GM12878 (cell line): Measurements from ENCODE around the gene SIMC1. TPM values are rescaled to one million over a fixed set of nuclear protein-coding genes. Genes with fewer than 3 reads are reported as not detected.

ENCODE experiments used
- ATAC-seq: fragments of 200-7000 bp; cut with Tn5 transposase; 3 replicates; pipeline ENCODE4 v1.9.1; 2020; ENCODE audit warnings: mild to moderate bottlenecking, moderate library complexity
- BruUV-seq: library from RNA; stranded (reverse); fragments of 400-500 nt; replicated peaks from 2 replicates; lab custom pipeline; 2021; lab: Mats Ljungman, UMichigan
- CTCF ChIA-PET: fragments of 300-600 bp; sonication (Branson Sonifier 250); formaldehyde crosslinking; extraction: SDS; loops from one replicate; lab custom pipeline; 2021; ENCODE audit warnings: inconsistent platforms; lab: Yijun Ruan, JAX
- POLR2A ChIA-PET: fragments of 350-600 bp; formaldehyde crosslinking; extraction: SDS; loops from one replicate; lab custom pipeline; 2021; ENCODE audit warnings: inconsistent platforms; lab: Charles Lee
- RAD21 ChIA-PET: fragments of 300-600 bp; sonication (Branson Sonifier 250); formaldehyde crosslinking; loops from one replicate; lab custom pipeline; 2023; ENCODE audit warnings: antibody characterized with exemption; ENCODE audit not compliant: unreplicated experiment; lab: Charles Lee
- SMC1A ChIA-PET: fragments of 300-600 bp; sonication (Branson Sonifier 250); formaldehyde crosslinking; loops from one replicate; lab custom pipeline; 2023; ENCODE audit not compliant: unreplicated experiment, uncharacterized antibody; lab: Charles Lee
- DNase-seq: peaks from one replicate; pipeline ENCODE4 v3.0.0-alpha.2; 2011; ENCODE audit warnings: low read depth, low spot score
- FAIRE-seq: peaks from 3 replicates; lab custom pipeline; 2011; peaks lifted over from hg19 to GRCh38; lab: Jason Lieb, UNC
- H2AFZ ChIP-seq: 2 replicates; pipeline ENCODE4 v1.6.0; 2011; ENCODE audit warnings: low read depth, low read length, control low read depth; ENCODE audit not compliant: control insufficient read depth
- H3K27ac ChIP-seq: 2 replicates; pipeline ENCODE4 v1.5.1; 2011; ENCODE audit warnings: control low read depth; ENCODE audit not compliant: control insufficient read depth, insufficient read depth
- H3K27me3 ChIP-seq, 2 experiments: replicated peaks in 1 of 2; 2 replicates each; pipeline versions ENCODE4 v1.6.0 to v1.6.1; 2011; ENCODE audit warnings: low read length in 1 of 2; ENCODE audit not compliant: control insufficient read depth in 2 of 2, insufficient read depth in 2 of 2
- H3K36me3 ChIP-seq, 2 experiments: 2 replicates each; pipeline ENCODE4 v1.5.1; 2011; ENCODE audit warnings: low read length in 1 of 2; ENCODE audit not compliant: control insufficient read depth in 2 of 2, insufficient read depth in 2 of 2
- H3K4me1 ChIP-seq: 2 replicates; pipeline ENCODE4 v1.6.1; 2011; ENCODE audit warnings: mild to moderate bottlenecking, low read length, moderate library complexity, mixed read lengths; ENCODE audit not compliant: control insufficient read depth, insufficient read depth
- H3K4me2 ChIP-seq: 2 replicates; pipeline ENCODE4 v1.6.0; 2011; ENCODE audit warnings: control low read depth; ENCODE audit not compliant: control insufficient read depth, insufficient read depth
- H3K4me3 ChIP-seq: fragments of 200-600 bp; sonication (generic); 2 replicates; pipeline ENCODE4 v1.5.1; 2016
- H3K79me2 ChIP-seq: 2 replicates; pipeline ENCODE4 v1.6.0; 2011; ENCODE audit warnings: low read length; ENCODE audit not compliant: control insufficient read depth, insufficient read depth
- H3K9ac ChIP-seq: 2 replicates; pipeline ENCODE4 v1.8.0; 2011; ENCODE audit warnings: low read length, control low read depth, mixed read lengths; ENCODE audit not compliant: control insufficient read depth, insufficient read depth
- H3K9me3 ChIP-seq: replicated peaks from 3 replicates; pipeline ENCODE4 v1.5.1; 2011; ENCODE audit warnings: mild to moderate bottlenecking, low read length; ENCODE audit not compliant: control insufficient read depth, insufficient read depth
- H4K20me1 ChIP-seq: 2 replicates; pipeline ENCODE4 v1.6.0; 2011; ENCODE audit not compliant: control insufficient read depth, insufficient read depth
- ETV6 ChIP-seq, 2 experiments: fragments of 450-650 bp in 1 of 2; IDR thresholded peaks in 1 of 2; conservative IDR thresholded peaks in 1 of 2; 2 replicates each; pipeline ENCODE4 v1.6.1; 2014; ENCODE audit warnings: antibody characterized with exemption in 1 of 2, borderline replicate concordance in 1 of 2, low read depth in 1 of 2, mild to moderate bottlenecking in 1 of 2, moderate library complexity in 1 of 2
- NKRF ChIP-seq: fragments of 450-650 bp; conservative IDR thresholded peaks from 2 replicates; pipeline ENCODE4 v1.6.1; 2017; ENCODE audit warnings: mild to moderate bottlenecking, moderate library complexity
- ZNF207 ChIP-seq: fragments of 450-650 bp; IDR thresholded peaks from 2 replicates; pipeline ENCODE4 v1.6.1; 2014; ENCODE audit warnings: antibody characterized with exemption, mild to moderate bottlenecking, borderline replicate concordance
- ZNF622 ChIP-seq: fragments of 450-650 bp; IDR thresholded peaks from 2 replicates; pipeline ENCODE4 v1.6.1; 2017; ENCODE audit warnings: mild to moderate bottlenecking, inconsistent platforms
- WGBS: methylation state at CpG from one replicate; pipeline ENCODE4 v1.1.6; 2016; ENCODE audit warnings: low lambda C conversion rate; ENCODE audit not compliant: insufficient replicate concordance, insufficient coverage; ENCODE audit errors: missing lambda C conversion rate; 5-methylcytosine and 5-hydroxymethylcytosine counted together
- in situ Hi-C: fragments of 300-500 bp; cut with MboI; formaldehyde crosslinking; loops from 9 replicates; pipeline ENCODE4 v1.14.3; 2018; ENCODE audit warnings: mixed read lengths
- intact Hi-C: fragments of 100-400 bp; cut with micrococcal nuclease; formaldehyde crosslinking; loops from one replicate; pipeline ENCODE4 v1.14.2; 2022; ENCODE audit not compliant: unreplicated experiment
- polyA plus RNA-seq, 11 experiments: library from polyadenylated mRNA; depleted of rRNA in 4 of 11; unstranded in 6 of 11; stranded (reverse) in 5 of 11; fragments of >200 nt; fragmentation: Nextera tagmentation in 4 of 11; fragmentation: Illumina TruSeq in 1 of 11; extraction: Ambion mirVana in 4 of 11; extraction: Trizol in 1 of 11; gene quantifications; 1 replicate in 1 of 11; 2 replicates in 10 of 11; pipeline versions ENCODE4 v1.2.1 to v1.2.3, GENCODE V29; 2011 to 2016; ENCODE audit warnings: inconsistent platforms in 2 of 11, missing spikeins in 2 of 11, low read depth in 1 of 11
- total RNA-seq, 4 experiments: library from RNA; depleted of rRNA in 3 of 4; stranded (reverse); fragments of >200 nt in 3 of 4; fragmentation: Illumina TruSeq in 1 of 4; extraction: Trizol in 1 of 4; gene quantifications; 2 replicates each; pipeline versions ENCODE4 v1.2.1 to v1.2.3, GENCODE V29; 2013 to 2021
- TF ChIP-seq, protein P1 (sequence below): fragments of 450-650 bp; IDR thresholded peaks from 2 replicates; pipeline ENCODE4 v1.6.1; 2017; ENCODE audit warnings: mild to moderate bottlenecking
- TF ChIP-seq, protein P2 (sequence below): fragments of 450-650 bp; formaldehyde crosslinking; IDR thresholded peaks from 2 replicates; pipeline ENCODE4 v1.4.0; 2020; ENCODE audit warnings: mild to moderate bottlenecking, moderate library complexity

The SIMC1 gene
- total and polyA plus RNA-seq, 10 of the 15 experiments (the other 5 are each of a cell fraction or from before 2014, with no cell fraction given), result 3.0 to 16.5 (median 10.4) TPM

DNA sequence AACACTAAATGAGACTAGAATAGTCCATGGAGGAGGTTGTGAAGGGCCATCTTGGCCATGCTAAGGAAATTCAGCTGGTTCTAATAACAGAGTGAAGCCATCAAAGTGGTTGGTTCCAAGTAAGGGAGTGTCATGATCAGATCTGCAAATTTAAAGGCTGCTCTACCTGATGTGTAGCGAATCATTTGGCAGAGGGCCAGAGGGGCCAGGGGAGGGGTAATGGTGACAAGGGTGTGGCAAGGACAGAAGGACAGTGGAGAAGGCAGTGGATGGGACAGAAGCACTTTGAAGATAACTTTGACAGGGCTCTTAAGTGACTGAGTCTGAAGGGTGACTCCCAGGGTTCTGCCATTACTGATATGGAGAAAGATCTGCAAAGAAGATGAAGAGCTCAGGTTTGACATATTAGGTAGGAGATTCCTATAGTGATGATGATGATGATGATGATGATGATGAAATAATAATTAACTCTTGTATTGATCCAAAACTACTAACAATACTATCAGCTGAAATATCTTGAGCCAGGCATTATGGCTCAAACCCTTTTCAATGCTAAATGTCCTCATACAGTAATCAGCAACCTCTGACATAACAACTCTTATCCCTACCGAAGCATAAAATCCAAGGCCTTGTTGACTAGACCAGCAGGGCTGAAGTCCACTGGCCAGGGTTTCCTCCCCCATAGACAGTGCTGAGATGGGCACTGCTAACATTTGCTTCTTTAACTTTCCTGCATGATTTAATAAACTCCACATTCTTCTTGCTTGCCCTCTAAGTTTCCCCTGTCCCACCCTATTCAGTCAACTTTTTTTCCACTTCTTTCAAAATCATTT lies 103.3 kb downstream of the SIMC1 start:
- in situ Hi-C loops, result no loop called here
- Histone ChIP-seq H3K36me3 (peaks cover under 1 to 1% of the 10 kb centered on the region in 2 experiments; a peak in 1 of 4 replicates), H3K27ac (no peak overlapping the region), H3K4me1 (no peaks in the 10 kb centered on the region), H3K79me2 (no peaks in the 10 kb centered on the region), H3K4me2 (no peak overlapping the region), H3K9ac (no peak overlapping the region), H4K20me1 (no peaks in the 10 kb centered on the region), H3K27me3 (no peaks in the 10 kb centered on the region), H2AFZ (no peak overlapping the region), H3K4me3 (no peak overlapping the region), H3K9me3 (no peaks in the 10 kb centered on the region)
- TF ChIP-seq ZNF207 (no peak), ETV6 (conservative IDR thresholded peaks at IDR 0.05 in 1 of 2, IDR thresholded peaks at IDR 0.05 in 1 of 2; ENCODE audit: borderline replicate concordance in 1 of 2, low read depth in 1 of 2) (no peak), ZNF622 (no peak), NKRF (no peak)
- TF ChIP-seq, protein P1, sequence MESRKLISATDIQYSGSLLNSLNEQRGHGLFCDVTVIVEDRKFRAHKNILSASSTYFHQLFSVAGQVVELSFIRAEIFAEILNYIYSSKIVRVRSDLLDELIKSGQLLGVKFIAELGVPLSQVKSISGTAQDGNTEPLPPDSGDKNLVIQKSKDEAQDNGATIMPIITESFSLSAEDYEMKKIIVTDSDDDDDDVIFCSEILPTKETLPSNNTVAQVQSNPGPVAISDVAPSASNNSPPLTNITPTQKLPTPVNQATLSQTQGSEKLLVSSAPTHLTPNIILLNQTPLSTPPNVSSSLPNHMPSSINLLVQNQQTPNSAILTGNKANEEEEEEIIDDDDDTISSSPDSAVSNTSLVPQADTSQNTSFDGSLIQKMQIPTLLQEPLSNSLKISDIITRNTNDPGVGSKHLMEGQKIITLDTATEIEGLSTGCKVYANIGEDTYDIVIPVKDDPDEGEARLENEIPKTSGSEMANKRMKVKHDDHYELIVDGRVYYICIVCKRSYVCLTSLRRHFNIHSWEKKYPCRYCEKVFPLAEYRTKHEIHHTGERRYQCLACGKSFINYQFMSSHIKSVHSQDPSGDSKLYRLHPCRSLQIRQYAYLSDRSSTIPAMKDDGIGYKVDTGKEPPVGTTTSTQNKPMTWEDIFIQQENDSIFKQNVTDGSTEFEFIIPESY, result no peak
- TF ChIP-seq, protein P2, sequence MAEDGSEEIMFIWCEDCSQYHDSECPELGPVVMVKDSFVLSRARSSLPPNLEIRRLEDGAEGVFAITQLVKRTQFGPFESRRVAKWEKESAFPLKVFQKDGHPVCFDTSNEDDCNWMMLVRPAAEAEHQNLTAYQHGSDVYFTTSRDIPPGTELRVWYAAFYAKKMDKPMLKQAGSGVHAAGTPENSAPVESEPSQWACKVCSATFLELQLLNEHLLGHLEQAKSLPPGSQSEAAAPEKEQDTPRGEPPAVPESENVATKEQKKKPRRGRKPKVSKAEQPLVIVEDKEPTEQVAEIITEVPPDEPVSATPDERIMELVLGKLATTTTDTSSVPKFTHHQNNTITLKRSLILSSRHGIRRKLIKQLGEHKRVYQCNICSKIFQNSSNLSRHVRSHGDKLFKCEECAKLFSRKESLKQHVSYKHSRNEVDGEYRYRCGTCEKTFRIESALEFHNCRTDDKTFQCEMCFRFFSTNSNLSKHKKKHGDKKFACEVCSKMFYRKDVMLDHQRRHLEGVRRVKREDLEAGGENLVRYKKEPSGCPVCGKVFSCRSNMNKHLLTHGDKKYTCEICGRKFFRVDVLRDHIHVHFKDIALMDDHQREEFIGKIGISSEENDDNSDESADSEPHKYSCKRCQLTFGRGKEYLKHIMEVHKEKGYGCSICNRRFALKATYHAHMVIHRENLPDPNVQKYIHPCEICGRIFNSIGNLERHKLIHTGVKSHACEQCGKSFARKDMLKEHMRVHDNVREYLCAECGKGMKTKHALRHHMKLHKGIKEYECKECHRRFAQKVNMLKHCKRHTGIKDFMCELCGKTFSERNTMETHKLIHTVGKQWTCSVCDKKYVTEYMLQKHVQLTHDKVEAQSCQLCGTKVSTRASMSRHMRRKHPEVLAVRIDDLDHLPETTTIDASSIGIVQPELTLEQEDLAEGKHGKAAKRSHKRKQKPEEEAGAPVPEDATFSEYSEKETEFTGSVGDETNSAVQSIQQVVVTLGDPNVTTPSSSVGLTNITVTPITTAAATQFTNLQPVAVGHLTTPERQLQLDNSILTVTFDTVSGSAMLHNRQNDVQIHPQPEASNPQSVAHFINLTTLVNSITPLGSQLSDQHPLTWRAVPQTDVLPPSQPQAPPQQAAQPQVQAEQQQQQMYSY (CRISPR knock-in tag), result no peak
- WGBS, result 97% methylated on average over 2 of the region's 2 CpGs
- ChIA-PET CTCF (interaction anchor here (0.5 kb wide), 1 partner anchor 974 kb away, joined by 5 read pairs; no protein-coding TSS in a partner anchor), RAD21 (no interaction called here), SMC1A (interaction anchor here (1.4 kb wide), 1 partner anchor 9 kb away, joined by 3 read pairs; no protein-coding TSS in a partner anchor), POLR2A (interaction anchor here (1.3 kb wide), 1 partner anchor 12 kb away, joined by 4 read pairs; no protein-coding TSS in a partner anchor)
- FAIRE-seq, result no peak
- no peak for ATAC-seq
- DNase-seq, result no peak
- intact Hi-C loops, result no loop called here
- BruUV-seq, result no TSS peak
